ENCODE measurements around the gene PCDH9. TPM values are rescaled to one million over a fixed set of nuclear protein-coding genes. Genes with fewer than 3 reads are reported as not detected.

PCDH9 gene
- total RNA-seq, 1 experiment from 2014 or later, result 4.2 TPM

DNA sequence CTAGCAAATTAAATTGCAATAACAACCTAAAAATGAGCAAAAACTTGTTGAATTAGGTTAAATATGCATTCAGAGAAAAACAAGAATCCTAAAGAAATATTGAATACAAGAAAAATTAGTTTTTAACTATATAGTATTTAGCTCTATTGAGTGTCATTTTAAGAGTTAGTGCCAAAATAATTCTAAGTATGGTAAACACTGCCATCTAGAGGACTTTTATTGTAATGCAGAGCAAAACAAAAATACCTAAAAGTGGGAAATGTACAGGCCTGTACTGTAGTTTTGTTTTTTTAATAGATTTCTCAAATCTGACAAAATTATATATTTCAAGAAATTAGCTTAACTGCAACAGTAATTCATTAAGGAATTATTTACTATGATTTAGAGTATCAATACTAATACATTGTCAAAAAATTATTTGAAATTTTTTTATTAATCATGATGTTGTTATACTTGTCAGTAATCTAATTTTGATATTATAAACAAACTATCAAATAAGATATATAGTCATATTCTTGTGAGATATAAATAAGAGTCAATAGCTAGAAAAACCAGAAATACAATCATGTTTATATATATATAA, 8.2 kb upstream of the PCDH9 start:
- ChIA-PET POLR2A (no interaction called here), CTCF (interaction anchor here (0.6 kb wide), 1 partner anchor 915 kb away, joined by 7 read pairs; no protein-coding TSS in a partner anchor)
- no peaks in the 10 kb centered on the region for H3K27me3 ChIP-seq (ENCODE audit: control insufficient read depth, insufficient read depth, low read length)
- intact Hi-C loops (cut with micrococcal nuclease; ENCODE audit: unreplicated experiment) (no loop called here), in situ Hi-C loops (cut with HindIII; ENCODE audit: low pct_unique_long_range_greater_than_20kb, low sequenced_read_pairs) (no loop called here)
- TF ChIP-seq, protein P1, sequence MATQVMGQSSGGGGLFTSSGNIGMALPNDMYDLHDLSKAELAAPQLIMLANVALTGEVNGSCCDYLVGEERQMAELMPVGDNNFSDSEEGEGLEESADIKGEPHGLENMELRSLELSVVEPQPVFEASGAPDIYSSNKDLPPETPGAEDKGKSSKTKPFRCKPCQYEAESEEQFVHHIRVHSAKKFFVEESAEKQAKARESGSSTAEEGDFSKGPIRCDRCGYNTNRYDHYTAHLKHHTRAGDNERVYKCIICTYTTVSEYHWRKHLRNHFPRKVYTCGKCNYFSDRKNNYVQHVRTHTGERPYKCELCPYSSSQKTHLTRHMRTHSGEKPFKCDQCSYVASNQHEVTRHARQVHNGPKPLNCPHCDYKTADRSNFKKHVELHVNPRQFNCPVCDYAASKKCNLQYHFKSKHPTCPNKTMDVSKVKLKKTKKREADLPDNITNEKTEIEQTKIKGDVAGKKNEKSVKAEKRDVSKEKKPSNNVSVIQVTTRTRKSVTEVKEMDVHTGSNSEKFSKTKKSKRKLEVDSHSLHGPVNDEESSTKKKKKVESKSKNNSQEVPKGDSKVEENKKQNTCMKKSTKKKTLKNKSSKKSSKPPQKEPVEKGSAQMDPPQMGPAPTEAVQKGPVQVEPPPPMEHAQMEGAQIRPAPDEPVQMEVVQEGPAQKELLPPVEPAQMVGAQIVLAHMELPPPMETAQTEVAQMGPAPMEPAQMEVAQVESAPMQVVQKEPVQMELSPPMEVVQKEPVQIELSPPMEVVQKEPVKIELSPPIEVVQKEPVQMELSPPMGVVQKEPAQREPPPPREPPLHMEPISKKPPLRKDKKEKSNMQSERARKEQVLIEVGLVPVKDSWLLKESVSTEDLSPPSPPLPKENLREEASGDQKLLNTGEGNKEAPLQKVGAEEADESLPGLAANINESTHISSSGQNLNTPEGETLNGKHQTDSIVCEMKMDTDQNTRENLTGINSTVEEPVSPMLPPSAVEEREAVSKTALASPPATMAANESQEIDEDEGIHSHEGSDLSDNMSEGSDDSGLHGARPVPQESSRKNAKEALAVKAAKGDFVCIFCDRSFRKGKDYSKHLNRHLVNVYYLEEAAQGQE (IDR thresholded peaks at IDR 0.05; ENCODE audit: insufficient read depth in 1 of 2, low read depth in 2 of 2, low read length in 1 of 2), result no peak
- TF ChIP-seq SIN3A (IDR thresholded peaks at IDR 0.05; ENCODE audit: borderline replicate concordance, insufficient read depth, low read depth, low read length), result no peak
- TF ChIP-seq, protein P2, sequence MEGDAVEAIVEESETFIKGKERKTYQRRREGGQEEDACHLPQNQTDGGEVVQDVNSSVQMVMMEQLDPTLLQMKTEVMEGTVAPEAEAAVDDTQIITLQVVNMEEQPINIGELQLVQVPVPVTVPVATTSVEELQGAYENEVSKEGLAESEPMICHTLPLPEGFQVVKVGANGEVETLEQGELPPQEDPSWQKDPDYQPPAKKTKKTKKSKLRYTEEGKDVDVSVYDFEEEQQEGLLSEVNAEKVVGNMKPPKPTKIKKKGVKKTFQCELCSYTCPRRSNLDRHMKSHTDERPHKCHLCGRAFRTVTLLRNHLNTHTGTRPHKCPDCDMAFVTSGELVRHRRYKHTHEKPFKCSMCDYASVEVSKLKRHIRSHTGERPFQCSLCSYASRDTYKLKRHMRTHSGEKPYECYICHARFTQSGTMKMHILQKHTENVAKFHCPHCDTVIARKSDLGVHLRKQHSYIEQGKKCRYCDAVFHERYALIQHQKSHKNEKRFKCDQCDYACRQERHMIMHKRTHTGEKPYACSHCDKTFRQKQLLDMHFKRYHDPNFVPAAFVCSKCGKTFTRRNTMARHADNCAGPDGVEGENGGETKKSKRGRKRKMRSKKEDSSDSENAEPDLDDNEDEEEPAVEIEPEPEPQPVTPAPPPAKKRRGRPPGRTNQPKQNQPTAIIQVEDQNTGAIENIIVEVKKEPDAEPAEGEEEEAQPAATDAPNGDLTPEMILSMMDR (IDR thresholded peaks at IDR 0.05), result no peak; the same call in 1 of the 2 replicates
- no peak for TF ChIP-seq TCF7L2 (IDR thresholded peaks at IDR 0.05; ENCODE audit: low read depth, low read length)
- no peak overlapping the region for H3K27ac ChIP-seq (ENCODE audit: low read length)
- no TSS peak for BruUV-seq (replicated peaks)
- no peak overlapping the region for H3K4me3 ChIP-seq (ENCODE audit: low read depth in 2 of 2, low read length in 2 of 2)
- H3K36me3 ChIP-seq (ENCODE audit: control insufficient read depth, insufficient read depth, low read length), result no peaks in the 10 kb centered on the region
- DNase-seq (ENCODE audit: low read depth, low spot score) (no peak), ATAC-seq (no peak)
- no peaks in the 10 kb centered on the region for H3K9me3 ChIP-seq (ENCODE audit: control insufficient read depth, insufficient read depth, low read depth, low read length)
- H3K4me1 ChIP-seq (ENCODE audit: control insufficient read depth, insufficient read depth, low read length), result no peaks in the 10 kb centered on the region

DNA sequence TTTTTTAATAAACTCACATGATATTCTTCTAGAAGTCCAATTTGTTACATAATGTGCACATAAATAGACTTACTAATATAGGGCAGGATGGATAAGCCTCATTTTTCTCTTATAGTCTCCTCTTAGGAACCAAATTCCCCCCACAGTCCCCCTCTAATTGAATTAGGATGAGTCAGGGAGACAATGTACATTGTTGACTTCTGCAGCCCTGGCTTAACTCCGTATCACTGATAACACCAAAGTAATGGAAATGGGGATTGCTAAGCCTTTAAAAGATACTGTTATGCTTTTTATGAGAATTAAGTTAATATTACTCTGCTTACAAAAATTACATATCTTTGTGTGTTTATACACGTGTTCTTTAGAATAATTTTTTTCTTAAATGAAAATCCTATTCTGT, 5.1 kb upstream of the PCDH9 start:
- Histone ChIP-seq H3K27ac (ENCODE audit: low read length) (no peak overlapping the region), H3K36me3 (ENCODE audit: control insufficient read depth, insufficient read depth, low read length) (no peaks in the 10 kb centered on the region), H3K27me3 (ENCODE audit: control insufficient read depth, insufficient read depth, low read length) (no peaks in the 10 kb centered on the region), H3K4me1 (ENCODE audit: control insufficient read depth, insufficient read depth, low read length) (no peaks in the 10 kb centered on the region), H3K9me3 (ENCODE audit: control insufficient read depth, insufficient read depth, low read depth, low read length) (no peaks in the 10 kb centered on the region), H3K4me3 (ENCODE audit: low read depth in 2 of 2, low read length in 2 of 2) (no peak overlapping the region)
- intact Hi-C loops (cut with micrococcal nuclease; ENCODE audit: unreplicated experiment) (no loop called here), in situ Hi-C loops (cut with HindIII; ENCODE audit: low pct_unique_long_range_greater_than_20kb, low sequenced_read_pairs) (no loop called here)
- no peak for ATAC-seq
- ChIA-PET POLR2A (no interaction called here), CTCF (no interaction called here)
- BruUV-seq (replicated peaks), result no TSS peak
- TF ChIP-seq SIN3A (IDR thresholded peaks at IDR 0.05; ENCODE audit: borderline replicate concordance, insufficient read depth, low read depth, low read length), result no peak
- TF ChIP-seq, protein P2 (IDR thresholded peaks at IDR 0.05), result no peak
- TF ChIP-seq, protein P1 (IDR thresholded peaks at IDR 0.05; ENCODE audit: insufficient read depth in 1 of 2, low read depth in 2 of 2, low read length in 1 of 2), result no peak
- no peak for TF ChIP-seq TCF7L2 (IDR thresholded peaks at IDR 0.05; ENCODE audit: low read depth, low read length)
- TF ChIP-seq POLR2AphosphoS5 (IDR thresholded peaks at IDR 0.05; ENCODE audit: low read depth, low read length), result no peak
- no peak for DNase-seq (ENCODE audit: low read depth, low spot score)
